GM21576 (cell line): ENCODE measurements around the gene RPA1.
"Not testable (repeated sequence)": the region's sequence is repeated elsewhere in the genome, so short reads cannot be mapped to it uniquely, and the experiment has no call there.

Source experiments
- ATAC-seq: cut with Tn5 transposase; IDR thresholded peaks from one replicate; pipeline ENCODE4 v1.9.1; 2021; ENCODE audit warnings: mild to moderate bottlenecking, moderate library complexity; ENCODE audit not compliant: unreplicated experiment

Gene RPA1

GRCh38 chr17:1873418-1873817 lies 43.6 kb downstream of the RPA1 start:
- no peak for ATAC-seq

GRCh38 chr17:1875597-1875996 lies 45.8 kb downstream of the RPA1 start:
- no peak for ATAC-seq

GRCh38 chr17:1878419-1879121 lies 48.8 kb downstream of the RPA1 start:
- ATAC-seq: no peak

GRCh38 chr17:1880851-1881630 lies 51.2 kb downstream of the RPA1 start:
- no peak for ATAC-seq

- ATAC-seq: no peak
These were observed 53.0 kb downstream of the RPA1 start for GRCh38 chr17:1882836-1883235.

- no peak for ATAC-seq
These were observed 53.7 kb downstream of the RPA1 start for GRCh38 chr17:1883536-1883935.

- no peak for ATAC-seq
These were observed 58.9 kb downstream of the RPA1 start for GRCh38 chr17:1888741-1889140.

- ATAC-seq: no peak
These were observed 61.1 kb downstream of the RPA1 start for GRCh38 chr17:1890758-1891450.

- ATAC-seq: no peak
These were observed 65.0 kb downstream of the RPA1 start for GRCh38 chr17:1894753-1895339.

- not testable (repeated sequence) for ATAC-seq
These were observed 65.7 kb downstream of the RPA1 start for GRCh38 chr17:1895479-1895878.

- no peak for ATAC-seq
These were observed 66.7 kb downstream of the RPA1 start for GRCh38 chr17:1896243-1897104.

- ATAC-seq: no peak
These were observed 67.4 kb downstream of the RPA1 start for GRCh38 chr17:1897105-1897656.

- ATAC-seq: no peak
These were observed 68.5 kb downstream of the RPA1 start for GRCh38 chr17:1898332-1898731.

GRCh38 chr17:1898872-1899271 lies 69.1 kb downstream of the RPA1 start:
- ATAC-seq: no peak

- ATAC-seq: no peak
These were observed 69.7 kb downstream of the RPA1 start for GRCh38 chr17:1899403-1900000.

- ATAC-seq: no peak
These were observed 74.7 kb downstream of the RPA1 start for GRCh38 chr17:1904273-1905182.

GRCh38 chr17:1905190-1905913 lies 75.5 kb downstream of the RPA1 start:
- ATAC-seq: no peak

- no peak for ATAC-seq
These were observed 76.9 kb downstream of the RPA1 start for GRCh38 chr17:1906662-1907101.
